Smooth muscle cell (in vitro differentiated cells): Measurements from ENCODE around the gene WNT8A. TPM values are rescaled to one million over a fixed set of nuclear protein-coding genes. Genes with fewer than 3 reads are reported as not detected.
A peak's percentile ranks its signal among the peaks of the same experiment; 100 is the strongest.

Experiments used
- DNase-seq: peaks from one replicate; lab custom pipeline; 2025; ENCODE audit not compliant: unreplicated experiment; lab: John Stamatoyannopoulos, UW
- H2AFZ ChIP-seq: fragments of 200-600 bp; sonication (generic); 2 replicates; pipeline ENCODE4 v1.6.0; 2016; ENCODE audit warnings: antibody characterized with exemption, low read depth, mild to moderate bottlenecking
- H3F3A ChIP-seq: fragments of 200-600 bp; sonication (generic); 2 replicates; pipeline ENCODE4 v1.6.0; 2017; ENCODE audit warnings: antibody characterized with exemption, low read depth
- H3K27ac ChIP-seq: fragments of 200-600 bp; sonication (generic); 2 replicates; pipeline ENCODE4 v1.5.1; 2016; ENCODE audit warnings: low read depth, mild to moderate bottlenecking
- H3K27me3 ChIP-seq: fragments of 200-600 bp; sonication (generic); 2 replicates; pipeline ENCODE4 v1.6.1; 2016; ENCODE audit warnings: low read depth, mild to moderate bottlenecking
- H3K36me3 ChIP-seq: fragments of 200-600 bp; sonication (generic); 2 replicates; pipeline ENCODE4 v1.5.1; 2016; ENCODE audit warnings: low read depth
- H3K4me1 ChIP-seq: fragments of 200-600 bp; sonication (generic); 2 replicates; pipeline ENCODE4 v1.5.1; 2016; ENCODE audit warnings: low read depth
- H3K4me2 ChIP-seq: fragments of 200-600 bp; sonication (generic); 2 replicates; pipeline ENCODE4 v1.6.0; 2016; ENCODE audit warnings: mild to moderate bottlenecking
- H3K4me3 ChIP-seq: fragments of 200-600 bp; sonication (generic); 2 replicates; pipeline ENCODE4 v1.5.1; 2016; ENCODE audit warnings: mild to moderate bottlenecking
- H3K79me2 ChIP-seq: fragments of 200-600 bp; sonication (generic); 2 replicates; pipeline ENCODE4 v1.6.0; 2016; ENCODE audit warnings: low read depth, mild to moderate bottlenecking
- H3K9ac ChIP-seq: fragments of 200-600 bp; sonication (generic); 2 replicates; pipeline ENCODE4 v1.6.0; 2016; ENCODE audit warnings: low read depth
- H3K9me3 ChIP-seq: fragments of 200-600 bp; sonication (generic); replicated peaks from 2 replicates; pipeline ENCODE4 v1.5.1; 2016; ENCODE audit warnings: low read depth
- H4K20me1 ChIP-seq: fragments of 200-600 bp; sonication (generic); 2 replicates; pipeline ENCODE4 v1.6.0; 2016; ENCODE audit warnings: low read depth
- WGBS: methylation state at CpG from one replicate; pipeline ENCODE4 v1.1.7; 2016; ENCODE audit warnings: low lambda C conversion rate; 5-methylcytosine and 5-hydroxymethylcytosine counted together
- polyA plus RNA-seq: library from polyadenylated mRNA; unstranded; fragments of >200 nt; fragmentation: Nextera tagmentation; extraction: Ambion mirVana; gene quantifications from 2 replicates; pipeline ENCODE4 v1.2.1, GENCODE V29; 2016
- total RNA-seq: library from RNA; depleted of rRNA; stranded (reverse); fragments of >200 nt; gene quantifications from 2 replicates; pipeline ENCODE4 v1.2.3, GENCODE V29; 2014
- TF ChIP-seq, protein P1 (sequence below): fragments of 200-600 bp; sonication (generic); IDR thresholded peaks from 2 replicates; pipeline ENCODE4 v1.5.1; 2017; ENCODE audit warnings: borderline replicate concordance, mild to moderate bottlenecking, antibody characterized with exemption; ENCODE audit not compliant: insufficient read depth, poor library complexity, severe bottlenecking

The WNT8A gene
- total and polyA plus RNA-seq, 2 experiments from 2014 or later, result not detected

DNA sequence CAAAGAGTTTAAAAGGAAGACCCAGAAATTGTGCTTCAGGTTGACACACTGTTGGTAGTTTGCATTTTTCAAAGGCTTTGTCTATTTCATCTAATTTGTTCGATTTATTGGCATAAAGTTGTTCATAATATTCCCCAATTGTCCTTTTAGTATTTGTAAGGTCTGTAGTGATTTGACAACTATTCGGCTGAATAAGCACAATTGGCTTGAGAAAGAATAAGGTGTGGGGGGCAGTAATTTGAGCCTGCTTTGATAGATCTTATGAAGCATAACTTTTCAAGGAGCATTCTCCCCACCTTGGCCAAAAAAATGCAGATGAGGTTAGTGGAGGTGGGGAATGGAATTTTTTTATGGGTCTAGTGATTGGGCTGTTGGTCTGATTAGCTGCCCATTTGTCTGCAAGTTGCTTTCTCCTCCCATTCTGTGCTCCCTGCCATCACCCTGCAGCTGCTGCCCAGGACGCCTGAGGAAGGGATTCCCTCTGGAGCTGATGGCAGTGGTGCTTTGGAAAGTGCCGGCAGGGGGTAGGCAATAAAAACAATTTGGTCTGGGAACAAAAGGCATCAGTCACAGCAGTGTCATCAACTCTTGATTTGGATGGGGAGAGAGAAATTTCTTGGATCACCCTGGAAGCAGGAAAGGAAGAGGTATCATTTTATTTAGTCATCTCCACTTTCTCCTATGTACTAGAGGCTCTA, 26.6 kb downstream of the WNT8A start:
- no peaks in the 10 kb centered on the region for H3K27me3 ChIP-seq
- H3K9me3 ChIP-seq, result no peaks in the 10 kb centered on the region
- H3K27ac ChIP-seq, result no peak overlapping the region
- TF ChIP-seq, protein P1, sequence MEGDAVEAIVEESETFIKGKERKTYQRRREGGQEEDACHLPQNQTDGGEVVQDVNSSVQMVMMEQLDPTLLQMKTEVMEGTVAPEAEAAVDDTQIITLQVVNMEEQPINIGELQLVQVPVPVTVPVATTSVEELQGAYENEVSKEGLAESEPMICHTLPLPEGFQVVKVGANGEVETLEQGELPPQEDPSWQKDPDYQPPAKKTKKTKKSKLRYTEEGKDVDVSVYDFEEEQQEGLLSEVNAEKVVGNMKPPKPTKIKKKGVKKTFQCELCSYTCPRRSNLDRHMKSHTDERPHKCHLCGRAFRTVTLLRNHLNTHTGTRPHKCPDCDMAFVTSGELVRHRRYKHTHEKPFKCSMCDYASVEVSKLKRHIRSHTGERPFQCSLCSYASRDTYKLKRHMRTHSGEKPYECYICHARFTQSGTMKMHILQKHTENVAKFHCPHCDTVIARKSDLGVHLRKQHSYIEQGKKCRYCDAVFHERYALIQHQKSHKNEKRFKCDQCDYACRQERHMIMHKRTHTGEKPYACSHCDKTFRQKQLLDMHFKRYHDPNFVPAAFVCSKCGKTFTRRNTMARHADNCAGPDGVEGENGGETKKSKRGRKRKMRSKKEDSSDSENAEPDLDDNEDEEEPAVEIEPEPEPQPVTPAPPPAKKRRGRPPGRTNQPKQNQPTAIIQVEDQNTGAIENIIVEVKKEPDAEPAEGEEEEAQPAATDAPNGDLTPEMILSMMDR, result no peak
- no peak overlapping the region for H3K4me2 ChIP-seq
- H3K36me3 ChIP-seq, result no peaks in the 10 kb centered on the region
- DNase-seq, result no peak
- no peak overlapping the region for H3K9ac ChIP-seq
- no peaks in the 10 kb centered on the region for H3F3A ChIP-seq
- H4K20me1 ChIP-seq, result no peaks in the 10 kb centered on the region
- H3K4me1 ChIP-seq, result peaks cover 14% of the 10 kb centered on the region
- no peak overlapping the region for H3K4me3 ChIP-seq
- 47% methylated on average over 4 of the region's 4 CpGs for WGBS
- no peaks in the 10 kb centered on the region for H3K79me2 ChIP-seq
- H2AFZ ChIP-seq, result no peak overlapping the region

DNA sequence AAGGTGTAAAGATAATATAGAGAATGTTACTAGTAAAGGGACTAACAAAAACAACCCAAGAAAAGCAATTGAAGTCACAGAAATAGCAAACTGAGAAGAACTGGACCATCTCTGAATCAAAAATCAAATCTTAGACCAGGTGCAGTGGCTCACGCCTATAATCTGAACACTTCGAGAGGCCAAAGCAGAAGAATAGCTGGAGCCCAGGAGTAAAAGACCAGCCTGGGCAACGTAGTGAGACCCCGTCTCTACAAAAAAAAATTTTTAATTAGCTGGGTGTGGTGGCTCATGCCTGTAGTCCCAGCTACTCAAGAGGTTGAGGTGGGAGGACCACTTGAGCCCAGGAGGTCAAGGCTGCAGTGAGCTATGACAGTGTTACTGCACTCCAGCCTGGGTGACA, 27.3 kb downstream of the WNT8A start:
- Histone ChIP-seq H4K20me1 (no peaks in the 10 kb centered on the region), H3K9me3 (no peaks in the 10 kb centered on the region), H2AFZ (no peak overlapping the region), H3K4me2 (no peak overlapping the region), H3K27me3 (no peaks in the 10 kb centered on the region), H3K79me2 (no peaks in the 10 kb centered on the region), H3K9ac (no peak overlapping the region), H3K36me3 (no peaks in the 10 kb centered on the region), H3K4me1 (peaks cover 14% of the 10 kb centered on the region), H3K27ac (no peak overlapping the region), H3F3A (no peaks in the 10 kb centered on the region), H3K4me3 (no peak overlapping the region)
- 92% methylated on average over 4 of the region's 4 CpGs for WGBS
- DNase-seq, result no peak
- TF ChIP-seq, protein P1, result no peak

DNA sequence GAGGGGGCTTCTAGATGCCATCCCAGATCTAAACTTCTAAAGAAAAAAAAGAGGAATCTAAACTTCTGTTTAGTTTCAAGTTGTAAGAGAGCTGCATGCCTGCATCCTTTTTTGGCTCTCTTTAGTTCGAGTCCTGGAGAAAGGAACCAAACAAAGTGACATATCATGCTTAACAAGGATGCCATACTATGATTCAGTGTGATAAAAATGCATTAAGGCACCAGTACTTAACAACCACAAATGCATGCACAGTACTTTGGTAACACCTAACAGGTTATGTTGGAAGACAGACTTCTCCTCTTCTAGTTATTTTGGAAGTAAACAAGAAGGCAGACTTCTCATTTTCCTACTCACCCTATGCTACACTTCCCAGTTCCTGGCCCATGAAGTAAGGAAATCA, 28.1 kb downstream of the WNT8A start:
- H3K27me3 ChIP-seq, result no peaks in the 10 kb centered on the region
- no peaks in the 10 kb centered on the region for H3K36me3 ChIP-seq
- H3K4me2 ChIP-seq, result peak overlapping the region; percentile 6
- H3K4me3 ChIP-seq, result no peak overlapping the region
- peaks cover 14% of the 10 kb centered on the region for H3K4me1 ChIP-seq
- 3% methylated on average over 1 of the region's 1 CpG for WGBS
- no peak overlapping the region for H3K9ac ChIP-seq
- TF ChIP-seq, protein P1, result no peak
- no peak for DNase-seq
- no peaks in the 10 kb centered on the region for H3K9me3 ChIP-seq
- H4K20me1 ChIP-seq, result no peaks in the 10 kb centered on the region
- no peaks in the 10 kb centered on the region for H3F3A ChIP-seq
- no peak overlapping the region for H3K27ac ChIP-seq
- no peaks in the 10 kb centered on the region for H3K79me2 ChIP-seq
- no peak overlapping the region for H2AFZ ChIP-seq

DNA sequence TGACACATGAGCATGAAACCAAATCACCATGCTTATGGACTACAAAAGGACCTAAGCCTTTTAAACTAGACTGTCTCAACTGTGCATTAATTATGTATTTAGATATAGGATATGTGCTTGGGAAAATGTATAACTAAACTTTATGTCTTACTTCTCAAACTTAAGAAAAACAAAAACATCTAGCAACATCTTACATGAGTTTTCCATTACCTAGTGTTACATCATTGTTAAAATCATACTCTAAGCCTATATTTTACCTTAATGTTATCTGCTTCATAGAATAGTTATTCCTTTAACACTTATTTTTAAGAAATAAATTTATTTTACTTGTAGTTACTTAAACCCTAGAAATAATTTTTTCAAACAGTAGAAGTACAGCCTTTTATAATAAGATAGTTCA, 31.4 kb downstream of the WNT8A start:
- no peak for DNase-seq
- H3F3A ChIP-seq, result no peaks in the 10 kb centered on the region
- no peaks in the 10 kb centered on the region for H3K79me2 ChIP-seq
- H3K9me3 ChIP-seq, result no peaks in the 10 kb centered on the region
- H3K4me2 ChIP-seq, result no peak overlapping the region
- no peak overlapping the region for H3K9ac ChIP-seq
- no peaks in the 10 kb centered on the region for H3K27me3 ChIP-seq
- H2AFZ ChIP-seq, result no peak overlapping the region
- TF ChIP-seq, protein P1, result no peak
- no peak overlapping the region for H3K27ac ChIP-seq
- no peaks in the 10 kb centered on the region for H4K20me1 ChIP-seq
- no peak overlapping the region for H3K4me3 ChIP-seq
- peaks cover 7% of the 10 kb centered on the region for H3K4me1 ChIP-seq
- H3K36me3 ChIP-seq, result no peaks in the 10 kb centered on the region
